ENCODE results near the gene SELPLG. TPM values are rescaled to one million over a fixed set of nuclear protein-coding genes. Genes with fewer than 3 reads are reported as not detected.

Gene SELPLG
- total and polyA plus RNA-seq, 4 donors, result 2.1 to 9.6 (median 4.8) TPM

DNA sequence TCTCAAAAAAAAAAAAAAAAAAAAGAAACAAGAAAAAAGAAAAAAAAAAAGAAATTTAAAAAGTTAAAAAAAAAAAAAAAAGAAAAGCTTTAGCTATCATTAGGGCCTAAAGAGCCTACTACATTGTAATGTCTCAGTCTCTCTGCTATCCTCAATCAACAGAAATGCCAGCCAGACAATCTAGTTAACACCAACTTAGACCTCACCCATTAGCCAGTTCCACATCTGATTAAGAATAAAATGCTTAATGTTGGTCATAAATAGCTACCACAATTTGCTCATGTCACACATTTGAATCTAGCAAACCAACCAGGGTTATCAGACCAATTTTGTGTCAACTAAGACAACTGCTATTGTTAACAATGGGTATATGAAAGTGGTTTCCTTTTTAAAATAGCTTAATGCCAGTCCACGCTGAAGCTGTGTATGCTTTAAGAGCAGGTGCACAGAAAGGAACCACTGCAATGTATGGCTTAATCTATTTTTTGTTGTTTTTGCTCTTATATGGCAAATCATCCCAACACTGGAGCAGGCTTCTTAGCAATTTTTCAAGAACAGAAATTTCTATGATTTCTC, 45.5 kb upstream of the SELPLG start:
- Histone ChIP-seq H3K36me3 (ENCODE audit: control insufficient read depth in 4 of 4, insufficient read depth in 3 of 4, low read depth in 1 of 4, low read length in 3 of 4) (peaks cover 2 to 7% (median 6%) of the 10 kb centered on the region in 4 donors), H3K4me1 (ENCODE audit: control insufficient read depth in 4 of 4, insufficient read depth in 4 of 4, low read length in 3 of 4) (peaks cover 0 to 1% (median 0%) of the 10 kb centered on the region in 4 donors), H3K4me3 (ENCODE audit: low read depth in 1 of 3, low read length in 3 of 3) (no peak overlapping the region), H3K27ac (ENCODE audit: low read depth in 1 of 2, low read length in 2 of 2) (no peak overlapping the region), H3K27me3 (ENCODE audit: control insufficient read depth in 4 of 4, insufficient read depth in 4 of 4, low read length in 3 of 4) (no peaks in the 10 kb centered on the region), H3K9ac (ENCODE audit: low read depth in 1 of 2, low read length in 2 of 2) (no peak overlapping the region), H3K9me3 (ENCODE audit: control insufficient read depth in 4 of 4, low read length in 3 of 4) (no peaks in the 10 kb centered on the region)
- TF ChIP-seq EGR1 (IDR thresholded peaks at IDR 0.05; ENCODE audit: low read depth in 2 of 2) (no peak), FOXA2 (IDR thresholded peaks at IDR 0.05) (no peak), RXRA (IDR thresholded peaks at IDR 0.05) (no peak), HNF4A (conservative IDR thresholded peaks at IDR 0.05) (no peak)
- WGBS, result 98% methylated on average over 1 of the region's 1 CpG
- DNase-seq (ENCODE audit: low spot score), result no peak

DNA sequence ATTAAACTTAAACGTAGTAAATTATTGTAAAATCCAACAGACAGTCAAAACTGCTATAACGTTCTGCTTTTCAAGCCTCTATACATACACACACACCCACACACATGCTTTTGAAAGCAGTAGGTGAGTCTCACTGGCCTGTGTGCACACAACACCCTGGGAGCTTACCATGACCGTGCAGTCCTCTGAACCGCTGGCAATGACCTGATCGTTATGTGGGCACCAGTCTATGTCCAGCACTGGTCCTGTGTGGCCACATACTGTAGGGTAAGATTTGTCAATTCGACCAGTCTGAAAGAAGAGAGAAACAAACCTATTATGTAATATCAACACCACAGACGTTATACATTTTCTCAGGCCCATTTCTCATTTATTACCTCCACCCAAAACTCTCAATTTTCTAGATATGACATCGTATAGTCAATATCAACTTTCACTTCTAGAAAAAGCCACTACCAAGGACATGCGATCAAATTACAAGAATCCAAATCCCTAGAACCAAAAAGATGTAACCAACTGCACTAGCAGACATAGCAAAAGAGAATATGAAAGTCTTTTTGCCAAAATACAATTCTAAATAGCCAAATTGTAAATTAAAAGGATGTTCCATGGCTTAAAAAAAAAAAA, 44.5 kb upstream of the SELPLG start:
- 91% methylated on average over 9 of the region's 9 CpGs for WGBS
- TF ChIP-seq, protein P1, sequence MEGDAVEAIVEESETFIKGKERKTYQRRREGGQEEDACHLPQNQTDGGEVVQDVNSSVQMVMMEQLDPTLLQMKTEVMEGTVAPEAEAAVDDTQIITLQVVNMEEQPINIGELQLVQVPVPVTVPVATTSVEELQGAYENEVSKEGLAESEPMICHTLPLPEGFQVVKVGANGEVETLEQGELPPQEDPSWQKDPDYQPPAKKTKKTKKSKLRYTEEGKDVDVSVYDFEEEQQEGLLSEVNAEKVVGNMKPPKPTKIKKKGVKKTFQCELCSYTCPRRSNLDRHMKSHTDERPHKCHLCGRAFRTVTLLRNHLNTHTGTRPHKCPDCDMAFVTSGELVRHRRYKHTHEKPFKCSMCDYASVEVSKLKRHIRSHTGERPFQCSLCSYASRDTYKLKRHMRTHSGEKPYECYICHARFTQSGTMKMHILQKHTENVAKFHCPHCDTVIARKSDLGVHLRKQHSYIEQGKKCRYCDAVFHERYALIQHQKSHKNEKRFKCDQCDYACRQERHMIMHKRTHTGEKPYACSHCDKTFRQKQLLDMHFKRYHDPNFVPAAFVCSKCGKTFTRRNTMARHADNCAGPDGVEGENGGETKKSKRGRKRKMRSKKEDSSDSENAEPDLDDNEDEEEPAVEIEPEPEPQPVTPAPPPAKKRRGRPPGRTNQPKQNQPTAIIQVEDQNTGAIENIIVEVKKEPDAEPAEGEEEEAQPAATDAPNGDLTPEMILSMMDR (IDR thresholded peaks at IDR 0.05; ENCODE audit: low read depth, low read length, missing input control), result no peak
- no peak for TF ChIP-seq RAD21 (IDR thresholded peaks at IDR 0.05)
- no peak for TF ChIP-seq JUND (IDR thresholded peaks at IDR 0.05)
- TF ChIP-seq HNF4G (IDR thresholded peaks at IDR 0.05), result no peak
- no peak for TF ChIP-seq NR2F2 (IDR thresholded peaks at IDR 0.05)
- no peak for TF ChIP-seq YY1 (IDR thresholded peaks at IDR 0.05)
- TF ChIP-seq EGR1 (IDR thresholded peaks at IDR 0.05; ENCODE audit: low read depth in 2 of 2), result no peak
- no peak for TF ChIP-seq FOXA1 (IDR thresholded peaks at IDR 0.05)
- H3K27ac ChIP-seq (ENCODE audit: low read depth in 1 of 2, low read length in 2 of 2), result no peak overlapping the region
- H3K36me3 ChIP-seq (ENCODE audit: control insufficient read depth in 4 of 4, insufficient read depth in 3 of 4, low read depth in 1 of 4, low read length in 3 of 4), result peaks cover 2 to 7% (median 6%) of the 10 kb centered on the region in 4 donors
- no peak overlapping the region for H3K9ac ChIP-seq (ENCODE audit: low read depth in 1 of 2, low read length in 2 of 2)
- H3K9me3 ChIP-seq (ENCODE audit: control insufficient read depth in 4 of 4, low read length in 3 of 4), result no peaks in the 10 kb centered on the region
- no peak overlapping the region for H3K4me3 ChIP-seq (ENCODE audit: low read depth in 1 of 3, low read length in 3 of 3)
- no peak for DNase-seq (ENCODE audit: low spot score)
- no peaks in the 10 kb centered on the region for H3K27me3 ChIP-seq (ENCODE audit: control insufficient read depth in 4 of 4, insufficient read depth in 4 of 4, low read length in 3 of 4)
- peaks cover 0 to 1% (median 0%) of the 10 kb centered on the region in 4 donors for H3K4me1 ChIP-seq (ENCODE audit: control insufficient read depth in 4 of 4, insufficient read depth in 4 of 4, low read length in 3 of 4)

DNA sequence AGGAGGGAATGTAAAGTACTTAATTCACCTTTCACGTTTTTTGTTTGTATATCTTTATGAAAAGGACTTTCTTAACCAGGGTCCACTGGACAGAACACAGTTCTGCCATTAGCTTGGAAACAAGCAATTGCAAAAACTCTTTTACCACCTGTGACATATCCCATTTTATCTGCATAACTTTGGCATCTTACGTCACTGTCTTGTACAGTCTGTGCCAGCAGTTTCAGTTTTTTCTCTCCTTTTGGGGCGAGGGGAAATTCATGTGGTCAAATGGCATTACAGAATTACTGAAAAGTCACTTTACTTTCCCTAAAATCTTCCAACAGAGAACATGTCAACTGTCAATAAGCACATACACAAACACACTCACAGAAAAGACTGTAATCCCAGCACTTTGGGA, 43.7 kb upstream of the SELPLG start:
- Histone ChIP-seq H3K27ac (ENCODE audit: low read depth in 1 of 2, low read length in 2 of 2) (no peak overlapping the region), H3K9ac (ENCODE audit: low read depth in 1 of 2, low read length in 2 of 2) (no peak overlapping the region), H3K27me3 (ENCODE audit: control insufficient read depth in 4 of 4, insufficient read depth in 4 of 4, low read length in 3 of 4) (no peaks in the 10 kb centered on the region), H3K4me3 (ENCODE audit: low read depth in 1 of 3, low read length in 3 of 3) (no peak overlapping the region), H3K36me3 (ENCODE audit: control insufficient read depth in 4 of 4, insufficient read depth in 3 of 4, low read depth in 1 of 4, low read length in 3 of 4) (peaks cover 2 to 7% (median 6%) of the 10 kb centered on the region in 4 donors), H3K9me3 (ENCODE audit: control insufficient read depth in 4 of 4, low read length in 3 of 4) (no peaks in the 10 kb centered on the region), H3K4me1 (ENCODE audit: control insufficient read depth in 4 of 4, insufficient read depth in 4 of 4, low read length in 3 of 4) (no peaks in the 10 kb centered on the region)
- no peak for TF ChIP-seq JUND (IDR thresholded peaks at IDR 0.05)
- TF ChIP-seq, protein P2, sequence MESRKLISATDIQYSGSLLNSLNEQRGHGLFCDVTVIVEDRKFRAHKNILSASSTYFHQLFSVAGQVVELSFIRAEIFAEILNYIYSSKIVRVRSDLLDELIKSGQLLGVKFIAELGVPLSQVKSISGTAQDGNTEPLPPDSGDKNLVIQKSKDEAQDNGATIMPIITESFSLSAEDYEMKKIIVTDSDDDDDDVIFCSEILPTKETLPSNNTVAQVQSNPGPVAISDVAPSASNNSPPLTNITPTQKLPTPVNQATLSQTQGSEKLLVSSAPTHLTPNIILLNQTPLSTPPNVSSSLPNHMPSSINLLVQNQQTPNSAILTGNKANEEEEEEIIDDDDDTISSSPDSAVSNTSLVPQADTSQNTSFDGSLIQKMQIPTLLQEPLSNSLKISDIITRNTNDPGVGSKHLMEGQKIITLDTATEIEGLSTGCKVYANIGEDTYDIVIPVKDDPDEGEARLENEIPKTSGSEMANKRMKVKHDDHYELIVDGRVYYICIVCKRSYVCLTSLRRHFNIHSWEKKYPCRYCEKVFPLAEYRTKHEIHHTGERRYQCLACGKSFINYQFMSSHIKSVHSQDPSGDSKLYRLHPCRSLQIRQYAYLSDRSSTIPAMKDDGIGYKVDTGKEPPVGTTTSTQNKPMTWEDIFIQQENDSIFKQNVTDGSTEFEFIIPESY (IDR thresholded peaks at IDR 0.05), result no peak
- TF ChIP-seq GABPA (IDR thresholded peaks at IDR 0.05 in 1 of 2, conservative IDR thresholded peaks at IDR 0.05 in 1 of 2), result no peak
- TF ChIP-seq, protein P3, sequence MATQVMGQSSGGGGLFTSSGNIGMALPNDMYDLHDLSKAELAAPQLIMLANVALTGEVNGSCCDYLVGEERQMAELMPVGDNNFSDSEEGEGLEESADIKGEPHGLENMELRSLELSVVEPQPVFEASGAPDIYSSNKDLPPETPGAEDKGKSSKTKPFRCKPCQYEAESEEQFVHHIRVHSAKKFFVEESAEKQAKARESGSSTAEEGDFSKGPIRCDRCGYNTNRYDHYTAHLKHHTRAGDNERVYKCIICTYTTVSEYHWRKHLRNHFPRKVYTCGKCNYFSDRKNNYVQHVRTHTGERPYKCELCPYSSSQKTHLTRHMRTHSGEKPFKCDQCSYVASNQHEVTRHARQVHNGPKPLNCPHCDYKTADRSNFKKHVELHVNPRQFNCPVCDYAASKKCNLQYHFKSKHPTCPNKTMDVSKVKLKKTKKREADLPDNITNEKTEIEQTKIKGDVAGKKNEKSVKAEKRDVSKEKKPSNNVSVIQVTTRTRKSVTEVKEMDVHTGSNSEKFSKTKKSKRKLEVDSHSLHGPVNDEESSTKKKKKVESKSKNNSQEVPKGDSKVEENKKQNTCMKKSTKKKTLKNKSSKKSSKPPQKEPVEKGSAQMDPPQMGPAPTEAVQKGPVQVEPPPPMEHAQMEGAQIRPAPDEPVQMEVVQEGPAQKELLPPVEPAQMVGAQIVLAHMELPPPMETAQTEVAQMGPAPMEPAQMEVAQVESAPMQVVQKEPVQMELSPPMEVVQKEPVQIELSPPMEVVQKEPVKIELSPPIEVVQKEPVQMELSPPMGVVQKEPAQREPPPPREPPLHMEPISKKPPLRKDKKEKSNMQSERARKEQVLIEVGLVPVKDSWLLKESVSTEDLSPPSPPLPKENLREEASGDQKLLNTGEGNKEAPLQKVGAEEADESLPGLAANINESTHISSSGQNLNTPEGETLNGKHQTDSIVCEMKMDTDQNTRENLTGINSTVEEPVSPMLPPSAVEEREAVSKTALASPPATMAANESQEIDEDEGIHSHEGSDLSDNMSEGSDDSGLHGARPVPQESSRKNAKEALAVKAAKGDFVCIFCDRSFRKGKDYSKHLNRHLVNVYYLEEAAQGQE (IDR thresholded peaks at IDR 0.05), result no peak
- TF ChIP-seq, protein P4, sequence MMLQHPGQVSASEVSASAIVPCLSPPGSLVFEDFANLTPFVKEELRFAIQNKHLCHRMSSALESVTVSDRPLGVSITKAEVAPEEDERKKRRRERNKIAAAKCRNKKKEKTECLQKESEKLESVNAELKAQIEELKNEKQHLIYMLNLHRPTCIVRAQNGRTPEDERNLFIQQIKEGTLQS (IDR thresholded peaks at IDR 0.05), result no peak
- no peak for TF ChIP-seq HNF4G (IDR thresholded peaks at IDR 0.05)
- no peak for TF ChIP-seq SP1 (IDR thresholded peaks at IDR 0.05)
- TF ChIP-seq RAD21 (IDR thresholded peaks at IDR 0.05), result no peak
- no peak for TF ChIP-seq FOXA1 (IDR thresholded peaks at IDR 0.05)
- no peak for TF ChIP-seq NR2F2 (IDR thresholded peaks at IDR 0.05)
- no peak for TF ChIP-seq EGR1 (IDR thresholded peaks at IDR 0.05; ENCODE audit: low read depth in 2 of 2)
- DNase-seq (ENCODE audit: low spot score), result no peak
- WGBS, result 89% methylated on average over 3 of the region's 3 CpGs

Data from liver (tissue), 9 donors.